ENCODE data around the gene ZPBP2.

GRCh38 chr17:39923230-39923629, 55.2 kb downstream of the ZPBP2 start:
- no peak for TF ChIP-seq ZNF70 (CRISPR knock-in tag; IDR thresholded peaks at IDR 0.05)
- TF ChIP-seq ZFP30 (CRISPR knock-in tag; IDR thresholded peaks at IDR 0.05): no peak
- no peak for TF ChIP-seq PATZ1 (CRISPR knock-in tag; IDR thresholded peaks at IDR 0.05; ENCODE audit: borderline replicate concordance)
- TF ChIP-seq ZNF8 (CRISPR knock-in tag; IDR thresholded peaks at IDR 0.05): no peak
- TF ChIP-seq ZNF565 (CRISPR knock-in tag; conservative IDR thresholded peaks at IDR 0.05; ENCODE audit: low read depth): no peak
- TF ChIP-seq ZC3H10 (CRISPR knock-in tag; IDR thresholded peaks at IDR 0.05): no peak
- TF ChIP-seq TCF4 (CRISPR knock-in tag; IDR thresholded peaks at IDR 0.05; ENCODE audit: borderline replicate concordance): no peak
- TF ChIP-seq POU6F1 (CRISPR knock-in tag; IDR thresholded peaks at IDR 0.05; ENCODE audit: borderline replicate concordance, low read depth): no peak
- no peak for TF ChIP-seq ISL1 (CRISPR knock-in tag; IDR thresholded peaks at IDR 0.05)
- no peak for TF ChIP-seq GLIS3 (CRISPR knock-in tag; IDR thresholded peaks at IDR 0.05)

Measured in SK-N-SH treated with all-trans-retinoic acid at 6 μM for 48 hours (cell line).